ENCODE data around the gene BTBD9. TPM values are rescaled to one million over a fixed set of nuclear protein-coding genes. Genes with fewer than 3 reads are reported as not detected.

The BTBD9 gene
- total RNA-seq, 5 donors from 2014 or later (not counting 1 experiment from before 2014, with no cell fraction given) = 29.3 to 67.7 (median 38.1) TPM

DNA sequence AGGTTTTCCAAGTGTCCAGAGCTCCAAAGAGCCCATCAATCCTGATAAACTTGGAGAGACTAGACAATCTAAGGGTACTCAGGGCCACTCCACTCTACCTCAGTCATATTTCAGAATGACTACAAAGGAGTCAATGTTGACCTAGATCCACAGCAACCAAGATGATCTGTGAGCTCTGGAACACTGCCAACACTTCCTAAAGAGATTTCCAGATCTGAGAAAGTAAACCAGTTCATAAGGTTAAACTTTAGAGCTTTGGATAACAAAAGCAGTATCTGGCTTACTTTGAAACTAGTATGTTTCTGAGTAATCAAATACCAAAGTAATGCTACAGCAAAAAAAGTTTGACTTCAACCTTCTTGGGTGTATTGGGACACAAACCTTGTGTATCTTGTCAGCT is 122.7 kb downstream of the BTBD9 start:
- ATAC-seq (replicated peaks in 1 of 4) = no peak
- no peaks in the 10 kb centered on the region for H3K9me3 Mint-ChIP-seq
- H3K4me3 ChIP-seq (ENCODE audit: control insufficient read depth in 1 of 2, extremely low read depth in 1 of 2, low read length in 1 of 2) = no peak overlapping the region
- H3K27ac Mint-ChIP-seq = no peak overlapping the region
- H3K4me3 Mint-ChIP-seq = no peak overlapping the region
- no peaks in the 10 kb centered on the region for H3K36me3 ChIP-seq (ENCODE audit: control insufficient read depth in 2 of 2, extremely low read depth in 1 of 2, insufficient read depth in 1 of 2, low read length in 1 of 2)
- no peaks in the 10 kb centered on the region for H3K9me3 ChIP-seq
- peaks cover 14% of the 10 kb centered on the region for H3K36me3 Mint-ChIP-seq
- POLR2A ChIA-PET = no interaction called here
- no peaks in the 10 kb centered on the region for H3K4me1 ChIP-seq (ENCODE audit: control insufficient read depth in 1 of 2, extremely low read depth in 1 of 2, insufficient read depth in 2 of 2, low read length in 2 of 2)
- no peak overlapping the region for H3K27ac ChIP-seq (ENCODE audit: low read length)
- no peaks in the 10 kb centered on the region for H3K27me3 Mint-ChIP-seq
- DNase-seq = no peak
- CTCF ChIA-PET = interaction anchor here in 1 of 2 donors (0.5 to 0.7 kb wide), 2 partner anchors 23 to 943 kb away, joined by 3 to 4 read pairs; no protein-coding TSS in a partner anchor
- H3K27me3 ChIP-seq (replicated peaks in 1 of 2; ENCODE audit: control insufficient read depth in 2 of 2, extremely low read depth in 1 of 2, insufficient read depth in 2 of 2, low read length in 1 of 2) = no peaks in the 10 kb centered on the region
- peaks cover 22 to 31% (median 28%) of the 10 kb centered on the region in 3 donors for H3K4me1 Mint-ChIP-seq

DNA sequence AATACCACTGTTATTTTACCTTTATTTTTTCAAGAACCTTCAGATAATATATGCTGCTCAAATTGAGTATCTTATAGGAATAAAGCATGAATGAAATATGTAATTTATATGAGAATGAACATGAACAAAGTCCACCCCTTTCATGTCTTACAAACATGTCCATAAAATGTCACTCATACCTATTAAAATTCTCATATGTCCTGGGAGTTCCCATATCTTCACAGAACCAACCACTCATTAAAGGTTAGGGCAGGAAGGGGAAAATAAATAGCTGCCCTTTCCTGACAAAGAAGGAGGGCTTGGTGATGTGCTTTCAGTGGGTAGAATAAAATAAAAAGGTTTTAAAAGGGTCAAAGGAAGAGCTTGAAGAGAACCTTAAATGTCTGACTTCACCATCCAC is 125.3 kb downstream of the BTBD9 start:
- H3K4me3 Mint-ChIP-seq = no peak overlapping the region
- POLR2A ChIA-PET = no interaction called here
- ATAC-seq (replicated peaks in 1 of 4) = no peak
- no peak overlapping the region for H3K4me3 ChIP-seq (ENCODE audit: control insufficient read depth in 1 of 2, extremely low read depth in 1 of 2, low read length in 1 of 2)
- H3K27me3 ChIP-seq (replicated peaks in 1 of 2; ENCODE audit: control insufficient read depth in 2 of 2, extremely low read depth in 1 of 2, insufficient read depth in 2 of 2, low read length in 1 of 2) = no peaks in the 10 kb centered on the region
- H3K27me3 Mint-ChIP-seq = no peaks in the 10 kb centered on the region
- no peaks in the 10 kb centered on the region for H3K9me3 ChIP-seq
- H3K9me3 Mint-ChIP-seq = no peaks in the 10 kb centered on the region
- CTCF ChIA-PET = interaction anchor here in 1 of 2 donors (0.7 kb wide), 1 partner anchor 55 kb away, joined by 3 read pairs; no protein-coding TSS in a partner anchor
- peaks cover 15% of the 10 kb centered on the region for H3K36me3 Mint-ChIP-seq
- no peak for DNase-seq
- H3K27ac Mint-ChIP-seq = no peak overlapping the region
- H3K36me3 ChIP-seq (ENCODE audit: control insufficient read depth in 2 of 2, extremely low read depth in 1 of 2, insufficient read depth in 1 of 2, low read length in 1 of 2) = no peaks in the 10 kb centered on the region
- no peaks in the 10 kb centered on the region for H3K4me1 ChIP-seq (ENCODE audit: control insufficient read depth in 1 of 2, extremely low read depth in 1 of 2, insufficient read depth in 2 of 2, low read length in 2 of 2)
- peaks cover 16 to 25% (median 23%) of the 10 kb centered on the region in 3 donors for H3K4me1 Mint-ChIP-seq
- H3K27ac ChIP-seq (ENCODE audit: low read length) = no peak overlapping the region

DNA sequence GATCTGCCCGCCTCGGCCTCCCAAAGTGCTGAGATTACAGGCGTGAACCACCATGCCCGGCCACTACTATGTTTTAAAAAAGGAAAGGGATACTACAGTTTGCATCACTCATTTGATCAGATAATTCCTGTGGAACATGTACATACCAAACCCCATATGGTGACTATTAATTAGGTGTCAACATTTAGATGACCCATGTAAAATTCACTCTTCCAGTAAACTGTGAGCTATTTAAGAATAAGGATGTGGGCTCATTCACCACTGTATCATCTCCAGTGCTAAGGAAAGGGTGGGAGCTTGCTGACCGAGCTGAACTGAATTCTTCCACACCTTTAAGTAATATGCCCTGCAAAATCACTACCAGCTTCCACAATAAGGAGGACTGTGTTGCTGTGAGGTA is 127.5 kb downstream of the BTBD9 start:
- WGBS (ENCODE audit: insufficient coverage) = no CpG with 5 or more reads among the region's 5 CpGs
- Mint-ChIP-seq H3K4me3 (no peak overlapping the region), H3K27me3 (no peaks in the 10 kb centered on the region), H3K27ac (no peak overlapping the region), H3K36me3 (peaks cover 12% of the 10 kb centered on the region), H3K4me1 (peaks cover 0 to 5% (median 5%) of the 10 kb centered on the region in 3 donors), H3K9me3 (no peaks in the 10 kb centered on the region)
- ChIA-PET POLR2A (no interaction called here), CTCF (interaction anchor here in 1 of 2 donors (1.6 kb wide), 1 partner anchor 18 kb away, joined by 4 read pairs; no protein-coding TSS in a partner anchor)
- ATAC-seq (replicated peaks in 1 of 4) = no peak
- no peaks in the 10 kb centered on the region for H3K36me3 ChIP-seq (ENCODE audit: control insufficient read depth in 2 of 2, extremely low read depth in 1 of 2, insufficient read depth in 1 of 2, low read length in 1 of 2)
- DNase-seq = no peak
- no peaks in the 10 kb centered on the region for H3K4me1 ChIP-seq (ENCODE audit: control insufficient read depth in 1 of 2, extremely low read depth in 1 of 2, insufficient read depth in 2 of 2, low read length in 2 of 2)
- H3K27me3 ChIP-seq (replicated peaks in 1 of 2; ENCODE audit: control insufficient read depth in 2 of 2, extremely low read depth in 1 of 2, insufficient read depth in 2 of 2, low read length in 1 of 2) = no peaks in the 10 kb centered on the region
- no peak overlapping the region for H3K4me3 ChIP-seq (ENCODE audit: control insufficient read depth in 1 of 2, extremely low read depth in 1 of 2, low read length in 1 of 2)
- no peak overlapping the region for H3K27ac ChIP-seq (ENCODE audit: low read length)
- H3K9me3 ChIP-seq = no peaks in the 10 kb centered on the region

DNA sequence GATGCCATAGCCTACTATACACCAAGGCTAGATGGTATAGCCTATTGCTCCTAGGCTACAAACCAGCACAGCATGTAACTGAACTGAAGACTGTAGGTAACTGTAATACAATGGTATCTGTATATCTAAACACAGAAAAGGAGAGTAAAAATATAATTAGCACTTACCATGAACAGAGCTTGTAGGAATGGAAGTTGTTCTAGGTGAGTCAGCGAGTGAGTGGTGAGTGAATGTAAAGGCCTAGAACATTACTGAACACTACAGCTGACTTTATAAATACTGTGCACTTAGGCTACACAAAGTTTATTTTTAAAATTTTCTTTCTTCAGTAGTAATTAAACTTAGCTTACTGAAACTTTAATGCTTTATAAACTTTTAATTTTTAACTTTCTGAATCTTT is 129.5 kb downstream of the BTBD9 start:
- Mint-ChIP-seq H3K27me3 (no peaks in the 10 kb centered on the region), H3K27ac (no peak overlapping the region), H3K4me3 (no peak overlapping the region), H3K4me1 (no peaks in the 10 kb centered on the region), H3K36me3 (peaks cover 3% of the 10 kb centered on the region), H3K9me3 (no peaks in the 10 kb centered on the region)
- Histone ChIP-seq H3K36me3 (ENCODE audit: control insufficient read depth in 2 of 2, extremely low read depth in 1 of 2, insufficient read depth in 1 of 2, low read length in 1 of 2) (no peaks in the 10 kb centered on the region), H3K4me1 (ENCODE audit: control insufficient read depth in 1 of 2, extremely low read depth in 1 of 2, insufficient read depth in 2 of 2, low read length in 2 of 2) (no peaks in the 10 kb centered on the region), H3K27me3 (replicated peaks in 1 of 2; ENCODE audit: control insufficient read depth in 2 of 2, extremely low read depth in 1 of 2, insufficient read depth in 2 of 2, low read length in 1 of 2) (no peaks in the 10 kb centered on the region), H3K9me3 (no peaks in the 10 kb centered on the region), H3K27ac (ENCODE audit: low read length) (no peak overlapping the region), H3K4me3 (ENCODE audit: control insufficient read depth in 1 of 2, extremely low read depth in 1 of 2, low read length in 1 of 2) (no peak overlapping the region)
- no CpG with 5 or more reads among the region's 1 CpG for WGBS (ENCODE audit: insufficient coverage)
- no peak for ATAC-seq (replicated peaks in 1 of 4)
- DNase-seq = no peak
- ChIA-PET CTCF (interaction anchor here (0.6 to 1.3 kb wide), 2 partner anchors 12 to 16 kb away, joined by 3 to 5 read pairs; no protein-coding TSS in a partner anchor), POLR2A (no interaction called here)

DNA sequence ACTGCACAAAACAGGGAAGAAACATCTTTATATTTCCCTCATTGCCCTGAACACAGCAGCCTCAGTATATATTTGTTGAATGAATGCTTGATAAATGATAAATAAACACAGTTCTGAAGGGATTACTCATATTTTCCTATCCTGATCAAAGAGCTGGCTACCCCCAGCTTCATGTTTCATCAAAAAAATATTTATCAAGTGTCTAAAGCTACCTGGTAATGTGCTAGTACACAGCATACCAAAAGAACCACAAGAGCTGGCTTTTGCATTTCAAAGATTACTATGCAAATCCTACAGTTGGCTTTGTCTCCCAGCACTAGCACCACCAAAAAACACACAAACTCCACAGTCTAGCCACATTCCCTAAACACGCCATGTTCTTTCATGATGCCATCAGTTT is 130.0 kb downstream of the BTBD9 start:
- POLR2A ChIA-PET = no interaction called here
- Histone ChIP-seq H3K9me3 (no peaks in the 10 kb centered on the region), H3K4me3 (ENCODE audit: control insufficient read depth in 1 of 2, extremely low read depth in 1 of 2, low read length in 1 of 2) (no peak overlapping the region), H3K4me1 (ENCODE audit: control insufficient read depth in 1 of 2, extremely low read depth in 1 of 2, insufficient read depth in 2 of 2, low read length in 2 of 2) (no peaks in the 10 kb centered on the region), H3K36me3 (ENCODE audit: control insufficient read depth in 2 of 2, extremely low read depth in 1 of 2, insufficient read depth in 1 of 2, low read length in 1 of 2) (no peaks in the 10 kb centered on the region), H3K27ac (ENCODE audit: low read length) (no peak overlapping the region), H3K27me3 (replicated peaks in 1 of 2; ENCODE audit: control insufficient read depth in 2 of 2, extremely low read depth in 1 of 2, insufficient read depth in 2 of 2, low read length in 1 of 2) (no peaks in the 10 kb centered on the region)
- ATAC-seq (replicated peaks in 1 of 4) (no peak), DNase-seq (no peak)
- 91% methylated on average over 1 of the region's 1 CpG for WGBS (ENCODE audit: insufficient coverage)
- Mint-ChIP-seq H3K9me3 (no peaks in the 10 kb centered on the region), H3K27me3 (no peaks in the 10 kb centered on the region), H3K4me3 (no peak overlapping the region), H3K4me1 (no peaks in the 10 kb centered on the region), H3K27ac (no peak overlapping the region), H3K36me3 (peaks cover 3% of the 10 kb centered on the region)
- CTCF ChIA-PET = interaction anchor here (0.6 to 1.3 kb wide), 2 partner anchors 11 to 16 kb away, joined by 3 to 5 read pairs; no protein-coding TSS in a partner anchor

DNA sequence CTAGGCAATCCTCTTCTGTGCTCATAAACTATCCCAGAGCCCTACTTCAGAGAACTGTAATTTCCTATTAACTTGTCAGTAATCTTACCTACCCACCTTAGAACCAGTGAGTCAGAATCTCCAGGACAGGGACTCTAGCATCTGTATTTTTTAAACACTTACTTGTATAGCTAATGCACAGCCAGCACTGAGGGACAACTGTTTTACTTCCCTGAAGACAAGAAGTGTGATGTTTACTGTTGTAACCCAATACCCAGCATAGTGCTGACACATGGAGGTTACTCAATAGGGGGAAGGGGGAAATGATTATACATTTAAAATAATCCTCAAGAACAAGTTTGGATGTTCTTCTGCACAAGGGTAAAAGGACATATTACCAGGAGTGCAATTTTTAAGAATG is 130.8 kb downstream of the BTBD9 start:
- peaks cover 3% of the 10 kb centered on the region for H3K36me3 Mint-ChIP-seq
- POLR2A ChIA-PET = interaction anchor here in 1 of 2 donors (0.6 kb wide), 1 partner anchor 118 kb away, joined by 4 read pairs; no protein-coding TSS in a partner anchor
- no peaks in the 10 kb centered on the region for H3K36me3 ChIP-seq (ENCODE audit: control insufficient read depth in 2 of 2, extremely low read depth in 1 of 2, insufficient read depth in 1 of 2, low read length in 1 of 2)
- no peak overlapping the region for H3K27ac Mint-ChIP-seq
- no peaks in the 10 kb centered on the region for H3K4me1 Mint-ChIP-seq
- H3K9me3 Mint-ChIP-seq = no peaks in the 10 kb centered on the region
- CTCF ChIA-PET = no interaction called here
- ATAC-seq (replicated peaks in 1 of 4) (no peak), DNase-seq (no peak)
- no peak overlapping the region for H3K4me3 Mint-ChIP-seq
- no peak overlapping the region for H3K27ac ChIP-seq (ENCODE audit: low read length)
- no peaks in the 10 kb centered on the region for H3K4me1 ChIP-seq (ENCODE audit: control insufficient read depth in 1 of 2, extremely low read depth in 1 of 2, insufficient read depth in 2 of 2, low read length in 2 of 2)
- no peaks in the 10 kb centered on the region for H3K27me3 ChIP-seq (replicated peaks in 1 of 2; ENCODE audit: control insufficient read depth in 2 of 2, extremely low read depth in 1 of 2, insufficient read depth in 2 of 2, low read length in 1 of 2)
- no peaks in the 10 kb centered on the region for H3K9me3 ChIP-seq
- no peak overlapping the region for H3K4me3 ChIP-seq (ENCODE audit: control insufficient read depth in 1 of 2, extremely low read depth in 1 of 2, low read length in 1 of 2)
- no peaks in the 10 kb centered on the region for H3K27me3 Mint-ChIP-seq

DNA sequence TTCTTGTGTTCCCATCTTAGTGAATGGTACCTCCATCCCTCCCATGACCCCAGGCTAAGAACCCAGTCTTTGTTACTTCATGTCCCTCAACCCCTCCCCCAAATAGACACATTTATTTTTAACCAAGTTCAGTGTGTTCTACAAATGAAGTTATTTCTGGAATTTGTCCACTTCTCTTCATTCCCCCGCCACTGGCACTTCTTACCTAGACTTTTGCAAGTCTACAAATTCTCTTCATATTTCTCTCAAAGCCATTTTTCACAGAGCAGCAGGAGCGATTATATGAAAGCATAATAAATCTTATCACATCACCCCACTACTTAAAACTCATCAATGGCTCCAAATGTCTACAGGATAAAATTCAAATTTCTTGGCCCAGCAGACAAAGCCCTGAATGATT is 131.4 kb downstream of the BTBD9 start:
- no peak for ATAC-seq (replicated peaks in 1 of 4)
- whole genome bisulfite sequencing (ENCODE audit: insufficient coverage) = 90% methylated on average over 1 of the region's 2 CpGs
- DNase-seq = no peak

More for the DNA sequence above, 131.4 kb downstream of the BTBD9 start:
- H3K4me1 Mint-ChIP-seq = no peaks in the 10 kb centered on the region
- H3K9me3 Mint-ChIP-seq = no peaks in the 10 kb centered on the region
- ChIA-PET CTCF (no interaction called here), POLR2A (interaction anchor here in 1 of 2 donors (0.7 kb wide), 1 partner anchor 448 kb away, joined by 13 read pairs; no protein-coding TSS in a partner anchor)
- no peak overlapping the region for H3K27ac ChIP-seq (ENCODE audit: low read length)
- no peak overlapping the region for H3K4me3 ChIP-seq (ENCODE audit: control insufficient read depth in 1 of 2, extremely low read depth in 1 of 2, low read length in 1 of 2)
- no peaks in the 10 kb centered on the region for H3K27me3 ChIP-seq (replicated peaks in 1 of 2; ENCODE audit: control insufficient read depth in 2 of 2, extremely low read depth in 1 of 2, insufficient read depth in 2 of 2, low read length in 1 of 2)
- no peaks in the 10 kb centered on the region for H3K9me3 ChIP-seq
- H3K27ac Mint-ChIP-seq = no peak overlapping the region
- H3K27me3 Mint-ChIP-seq = no peaks in the 10 kb centered on the region
- no peaks in the 10 kb centered on the region for H3K36me3 ChIP-seq (ENCODE audit: control insufficient read depth in 2 of 2, extremely low read depth in 1 of 2, insufficient read depth in 1 of 2, low read length in 1 of 2)
- H3K36me3 Mint-ChIP-seq = peaks cover 3% of the 10 kb centered on the region
- H3K4me3 Mint-ChIP-seq = no peak overlapping the region
- no peaks in the 10 kb centered on the region for H3K4me1 ChIP-seq (ENCODE audit: control insufficient read depth in 1 of 2, extremely low read depth in 1 of 2, insufficient read depth in 2 of 2, low read length in 2 of 2)

Data from T-cell (primary cell).